ENCODE results near the gene SPSB3.
"Not testable (repeated sequence)": the region's sequence is repeated elsewhere in the genome, so short reads cannot be mapped to it uniquely, and the experiment has no call there.

SPSB3 gene

GRCh38 chr16:1808691-1809090 is 26.3 kb upstream of the SPSB3 start:
- H3K4me3 ChIP-seq (ENCODE audit: low read depth, low read length), result no peak overlapping the region
- DNase-seq (ENCODE audit: low read depth), result no peak
- no peak for TF ChIP-seq CTCF (conservative IDR thresholded peaks at IDR 0.05; ENCODE audit: low read depth, low read length)

- no peak for TF ChIP-seq CTCF (conservative IDR thresholded peaks at IDR 0.05; ENCODE audit: low read depth, low read length)
- no peak for DNase-seq (ENCODE audit: low read depth)
- no peak overlapping the region for H3K4me3 ChIP-seq (ENCODE audit: low read depth, low read length)
Measured at GRCh38 chr16:1807626-1808025, 25.3 kb upstream of the SPSB3 start.

- no peak for DNase-seq (ENCODE audit: low read depth)
- H3K4me3 ChIP-seq (ENCODE audit: low read depth, low read length), result no peak overlapping the region
- TF ChIP-seq CTCF (conservative IDR thresholded peaks at IDR 0.05; ENCODE audit: low read depth, low read length), result no peak
Measured at GRCh38 chr16:1800701-1801100, 18.3 kb upstream of the SPSB3 start.

- not testable (repeated sequence) for DNase-seq (ENCODE audit: low read depth); H3K4me3 ChIP-seq (ENCODE audit: low read depth, low read length)
Measured at GRCh38 chr16:1799263-1799662, 16.9 kb upstream of the SPSB3 start.

GRCh38 chr16:1794908-1795666 is 12.7 kb upstream of the SPSB3 start:
- no peak overlapping the region for H3K4me3 ChIP-seq (ENCODE audit: low read depth, low read length)
- TF ChIP-seq CTCF (conservative IDR thresholded peaks at IDR 0.05; ENCODE audit: low read depth, low read length), result no peak
- no peak for DNase-seq (ENCODE audit: low read depth)

- DNase-seq (ENCODE audit: low read depth), result no peak
- H3K4me3 ChIP-seq (ENCODE audit: low read depth, low read length), result no peak overlapping the region
- no peak for TF ChIP-seq CTCF (conservative IDR thresholded peaks at IDR 0.05; ENCODE audit: low read depth, low read length)
Measured at GRCh38 chr16:1794221-1794871, 12.0 kb upstream of the SPSB3 start.

- DNase-seq (ENCODE audit: low read depth), result no peak
- no peak within 1 kb of the TSS for H3K4me3 ChIP-seq (ENCODE audit: low read depth, low read length)
- TF ChIP-seq CTCF (conservative IDR thresholded peaks at IDR 0.05; ENCODE audit: low read depth, low read length), result no peak
Measured at GRCh38 chr16:1793578-1794220, 11.3 kb upstream of the SPSB3 start, which contains the start of gene IGFALS. IGFALS (minus strand) TSS chr16:1793705; CDS start chr16:1793652, 53 bp downstream.
